Measurements from ENCODE around the gene FHOD1. TPM values are rescaled to one million over a fixed set of nuclear protein-coding genes. Genes with fewer than 3 reads are reported as not detected.

FHOD1 gene
- total and polyA plus RNA-seq, 10 donors, result 45.6 to 304 (median 147) TPM

DNA sequence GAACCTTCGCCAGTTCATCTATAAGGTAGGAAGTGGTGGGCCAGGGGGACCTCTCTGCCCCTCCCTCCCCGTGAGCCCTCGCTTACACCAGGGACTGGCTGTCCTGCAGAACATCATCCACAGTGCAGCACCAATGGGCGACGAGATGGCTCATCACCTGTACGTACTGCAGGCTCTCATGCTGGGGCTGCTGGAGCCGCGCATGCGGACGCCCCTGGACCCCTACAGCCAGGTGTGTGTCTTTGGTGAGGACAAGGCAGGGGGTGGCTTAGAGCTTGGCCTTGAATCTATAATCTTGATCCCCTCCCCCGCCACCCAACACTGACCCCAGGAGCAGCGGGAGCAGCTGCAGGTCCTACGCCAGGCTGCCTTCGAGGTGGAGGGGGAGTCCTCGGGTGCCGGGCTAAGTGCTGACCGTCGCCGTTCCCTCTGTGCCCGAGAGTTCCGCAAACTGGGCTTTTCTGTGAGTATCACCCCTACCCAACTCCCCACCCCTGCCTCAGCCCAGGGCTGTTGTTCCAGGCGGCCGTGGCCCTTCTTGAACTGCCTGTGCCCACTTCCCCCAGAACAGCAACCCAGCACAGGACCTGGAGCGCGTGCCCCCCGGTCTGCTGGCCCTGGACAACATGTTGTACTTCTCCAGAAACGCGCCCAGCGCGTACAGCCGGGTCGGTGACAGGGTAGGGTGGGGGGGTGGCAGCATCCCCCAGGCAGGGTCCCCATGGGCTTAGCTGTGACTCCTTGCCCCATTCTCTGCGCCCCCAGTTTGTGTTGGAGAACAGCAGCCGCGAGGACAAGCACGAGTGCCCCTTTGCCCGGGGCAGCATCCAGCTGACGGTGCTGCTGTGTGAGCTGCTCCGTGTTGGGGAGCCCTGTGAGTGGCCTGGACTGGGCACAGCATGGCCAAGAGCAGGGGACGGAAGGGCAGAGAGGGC is 45.6 kb downstream of the FHOD1 start:
- Histone ChIP-seq H3K27me3 (replicated peaks in 1 of 7) (no peaks in the 10 kb centered on the region), H3K27ac (no peak overlapping the region), H3K9me3 (no peaks in the 10 kb centered on the region), H3K36me3 (peaks cover 0 to 91% (median 66%) of the 10 kb centered on the region in 6 donors), H3K4me3 (no peak overlapping the region), H3K4me1 (peaks cover 0 to 43% (median 11%) of the 10 kb centered on the region in 6 donors)
- DNase-seq, result no peak
- 94 to 97% (median 96%) methylated on average over 27 to 40 of the region's 40 CpGs for WGBS, 5 donors
- intact Hi-C loops (cut with DNase I; ENCODE audit: low total_unique reads), result no loop called here
- no peak for TF ChIP-seq POLR2A (IDR thresholded peaks at IDR 0.05)
- TF ChIP-seq POLR2AphosphoS5 (IDR thresholded peaks at IDR 0.05), result peak in 2 of 3 donors; percentile 11 to 16
- TF ChIP-seq, protein P1, sequence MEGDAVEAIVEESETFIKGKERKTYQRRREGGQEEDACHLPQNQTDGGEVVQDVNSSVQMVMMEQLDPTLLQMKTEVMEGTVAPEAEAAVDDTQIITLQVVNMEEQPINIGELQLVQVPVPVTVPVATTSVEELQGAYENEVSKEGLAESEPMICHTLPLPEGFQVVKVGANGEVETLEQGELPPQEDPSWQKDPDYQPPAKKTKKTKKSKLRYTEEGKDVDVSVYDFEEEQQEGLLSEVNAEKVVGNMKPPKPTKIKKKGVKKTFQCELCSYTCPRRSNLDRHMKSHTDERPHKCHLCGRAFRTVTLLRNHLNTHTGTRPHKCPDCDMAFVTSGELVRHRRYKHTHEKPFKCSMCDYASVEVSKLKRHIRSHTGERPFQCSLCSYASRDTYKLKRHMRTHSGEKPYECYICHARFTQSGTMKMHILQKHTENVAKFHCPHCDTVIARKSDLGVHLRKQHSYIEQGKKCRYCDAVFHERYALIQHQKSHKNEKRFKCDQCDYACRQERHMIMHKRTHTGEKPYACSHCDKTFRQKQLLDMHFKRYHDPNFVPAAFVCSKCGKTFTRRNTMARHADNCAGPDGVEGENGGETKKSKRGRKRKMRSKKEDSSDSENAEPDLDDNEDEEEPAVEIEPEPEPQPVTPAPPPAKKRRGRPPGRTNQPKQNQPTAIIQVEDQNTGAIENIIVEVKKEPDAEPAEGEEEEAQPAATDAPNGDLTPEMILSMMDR (IDR thresholded peaks at IDR 0.05 in 8 of 11, conservative IDR thresholded peaks at IDR 0.05 in 3 of 11), result no peak

DNA sequence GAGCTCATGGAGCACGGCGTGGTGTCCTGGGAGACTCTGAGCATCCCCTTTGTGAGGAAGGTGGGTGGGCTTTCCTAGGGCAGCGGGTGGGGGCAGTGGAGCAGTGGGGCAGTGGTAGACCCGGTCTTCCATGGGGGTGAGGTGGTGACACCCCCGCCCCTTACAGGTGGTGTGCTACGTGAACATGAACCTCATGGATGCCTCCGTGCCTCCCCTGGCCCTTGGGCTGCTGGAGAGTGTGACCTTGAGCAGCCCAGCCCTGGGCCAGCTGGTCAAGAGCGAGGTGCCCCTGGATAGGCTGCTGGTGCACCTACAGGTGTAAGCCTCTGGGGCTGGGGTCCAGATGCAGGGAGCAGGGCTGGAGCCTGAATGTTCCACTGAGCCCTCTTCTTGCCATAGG is 46.8 kb downstream of the FHOD1 start:
- intact Hi-C loops (cut with DNase I; ENCODE audit: low total_unique reads), result no loop called here
- peaks cover 0 to 54% (median 14%) of the 10 kb centered on the region in 6 donors for H3K4me1 ChIP-seq
- H3K27me3 ChIP-seq (replicated peaks in 1 of 7), result no peaks in the 10 kb centered on the region
- DNase-seq, result no peak
- 93 to 96% (median 94%) methylated on average over 6 to 8 of the region's 8 CpGs; no CpG with 5 or more reads in 1 of the 5 donors for WGBS, 5 donors
- no peak overlapping the region for H3K27ac ChIP-seq
- TF ChIP-seq, protein P1 (IDR thresholded peaks at IDR 0.05 in 8 of 11, conservative IDR thresholded peaks at IDR 0.05 in 3 of 11), result no peak
- peak in 1 of 3 donors; percentile 9 for TF ChIP-seq POLR2AphosphoS5 (IDR thresholded peaks at IDR 0.05)
- no peaks in the 10 kb centered on the region for H3K9me3 ChIP-seq
- H3K4me3 ChIP-seq, result no peak overlapping the region
- H3K36me3 ChIP-seq, result peaks cover 0 to 100% (median 78%) of the 10 kb centered on the region in 6 donors

DNA sequence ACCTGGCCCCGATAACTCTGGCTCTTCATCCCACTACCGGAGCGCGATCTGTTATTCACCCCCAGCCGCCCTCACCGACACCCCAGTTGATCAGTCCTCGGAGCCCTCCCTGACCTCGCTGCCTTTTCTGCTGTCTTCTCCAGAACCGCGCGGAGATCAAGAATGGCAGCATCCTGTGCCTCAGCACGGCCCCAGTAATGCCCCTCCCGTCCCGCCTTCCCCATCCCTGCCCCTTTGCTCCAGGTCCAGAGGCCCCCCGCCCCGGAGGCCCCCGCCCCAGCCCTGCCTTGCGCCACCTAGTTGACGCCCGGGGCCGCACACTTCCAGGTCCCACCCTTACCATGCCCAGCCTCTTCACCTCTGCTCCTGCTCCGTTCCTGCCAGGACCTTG is 47.5 kb downstream of the FHOD1 start:
- H3K4me3 ChIP-seq, result peak overlapping the region in 1 of 8 donors; percentile 4
- 62 to 78% (median 71%) methylated on average over 22 of the region's 22 CpGs for WGBS, 5 donors
- H3K27me3 ChIP-seq (replicated peaks in 1 of 7), result no peaks in the 10 kb centered on the region
- no peak overlapping the region for H3K27ac ChIP-seq
- intact Hi-C loops (cut with DNase I; ENCODE audit: low total_unique reads), result no loop called here
- H3K9me3 ChIP-seq, result no peaks in the 10 kb centered on the region
- H3K4me1 ChIP-seq, result peaks cover 0 to 58% (median 17%) of the 10 kb centered on the region in 6 donors
- TF ChIP-seq POLR2AphosphoS5 (IDR thresholded peaks at IDR 0.05) (no peak), POLR2A (IDR thresholded peaks at IDR 0.05) (no peak)
- TF ChIP-seq, protein P1 (IDR thresholded peaks at IDR 0.05 in 8 of 11, conservative IDR thresholded peaks at IDR 0.05 in 3 of 11), result peak in 1 of 11 experiments; percentile 20
- DNase-seq, result no peak
- peaks cover 0 to 100% (median 85%) of the 10 kb centered on the region in 6 donors for H3K36me3 ChIP-seq

Measured in spleen (tissue), 11 donors.